ENCODE measurements around the gene SCRG1.

- TF ChIP-seq GATA3 (IDR thresholded peaks at IDR 0.05; ENCODE audit: low read depth, low read length) (no peak), GATA2 (IDR thresholded peaks at IDR 0.05; ENCODE audit: low read depth, low read length) (no peak)
These were observed at the start of gene SCRG1 for GRCh38 chr4:173398779-173399415.
